ENCODE results near the gene CDAN1. TPM values are rescaled to one million over a fixed set of nuclear protein-coding genes. Genes with fewer than 3 reads are reported as not detected.

The CDAN1 gene
- total and polyA plus RNA-seq, 4 donors, result 2.4 to 9.5 (median 7.1) TPM

- TF ChIP-seq HNF4G (IDR thresholded peaks at IDR 0.05), result no peak
- no peak for TF ChIP-seq HNF4A (conservative IDR thresholded peaks at IDR 0.05)
- TF ChIP-seq SP1 (IDR thresholded peaks at IDR 0.05), result no peak
- no peak for TF ChIP-seq FOXA1 (IDR thresholded peaks at IDR 0.05)
- TF ChIP-seq CTCF (IDR thresholded peaks at IDR 0.05; ENCODE audit: low read depth, low read length, missing input control), result no peak
- TF ChIP-seq ATF3 (IDR thresholded peaks at IDR 0.05), result no peak
- TF ChIP-seq MAX (IDR thresholded peaks at IDR 0.05), result no peak
- TF ChIP-seq FOXA2 (IDR thresholded peaks at IDR 0.05), result no peak
- TF ChIP-seq RXRA (IDR thresholded peaks at IDR 0.05), result no peak
- no peak overlapping the region for H3K4me3 ChIP-seq (ENCODE audit: low read depth in 1 of 3, low read length in 3 of 3)
- DNase-seq (ENCODE audit: low spot score), result no peak
- no peak overlapping the region for H3K27ac ChIP-seq (ENCODE audit: low read depth in 1 of 2, low read length in 2 of 2)
- H3K9me3 ChIP-seq (ENCODE audit: control insufficient read depth in 4 of 4, low read length in 3 of 4), result no peaks in the 10 kb centered on the region
- peaks cover 0 to 17% (median 14%) of the 10 kb centered on the region in 4 donors for H3K4me1 ChIP-seq (ENCODE audit: control insufficient read depth in 4 of 4, insufficient read depth in 4 of 4, low read length in 3 of 4)
- no peaks in the 10 kb centered on the region for H3K27me3 ChIP-seq (ENCODE audit: control insufficient read depth in 4 of 4, insufficient read depth in 4 of 4, low read length in 3 of 4)
- 95% methylated on average over 4 of the region's 4 CpGs for WGBS
- no peak overlapping the region for H3K9ac ChIP-seq (ENCODE audit: low read depth in 1 of 2, low read length in 2 of 2)
- no peaks in the 10 kb centered on the region for H3K36me3 ChIP-seq (ENCODE audit: control insufficient read depth in 4 of 4, insufficient read depth in 3 of 4, low read depth in 1 of 4, low read length in 3 of 4)
Measured at GRCh38 chr15:42742149-42742548, 5.2 kb upstream of the CDAN1 start.

- 94% methylated on average over 2 of the region's 2 CpGs for WGBS
- Histone ChIP-seq H3K4me3 (ENCODE audit: low read depth in 1 of 3, low read length in 3 of 3) (no peak overlapping the region), H3K36me3 (ENCODE audit: control insufficient read depth in 4 of 4, insufficient read depth in 3 of 4, low read depth in 1 of 4, low read length in 3 of 4) (no peaks in the 10 kb centered on the region), H3K27me3 (ENCODE audit: control insufficient read depth in 4 of 4, insufficient read depth in 4 of 4, low read length in 3 of 4) (no peaks in the 10 kb centered on the region), H3K27ac (ENCODE audit: low read depth in 1 of 2, low read length in 2 of 2) (no peak overlapping the region), H3K9ac (ENCODE audit: low read depth in 1 of 2, low read length in 2 of 2) (no peak overlapping the region), H3K4me1 (ENCODE audit: control insufficient read depth in 4 of 4, insufficient read depth in 4 of 4, low read length in 3 of 4) (peaks cover 0 to 17% (median 15%) of the 10 kb centered on the region in 4 donors), H3K9me3 (ENCODE audit: control insufficient read depth in 4 of 4, low read length in 3 of 4) (no peaks in the 10 kb centered on the region)
- no peak for TF ChIP-seq REST (IDR thresholded peaks at IDR 0.05)
- TF ChIP-seq HNF4A (conservative IDR thresholded peaks at IDR 0.05), result no peak
- TF ChIP-seq EGR1 (IDR thresholded peaks at IDR 0.05; ENCODE audit: low read depth in 2 of 2), result no peak
- no peak for TF ChIP-seq FOXA1 (IDR thresholded peaks at IDR 0.05)
- TF ChIP-seq YY1 (IDR thresholded peaks at IDR 0.05), result no peak
- TF ChIP-seq RAD21 (IDR thresholded peaks at IDR 0.05), result no peak
- TF ChIP-seq CTCF (IDR thresholded peaks at IDR 0.05; ENCODE audit: low read depth, low read length, missing input control), result no peak
- no peak for TF ChIP-seq GABPA (IDR thresholded peaks at IDR 0.05 in 1 of 2, conservative IDR thresholded peaks at IDR 0.05 in 1 of 2)
- TF ChIP-seq JUND (IDR thresholded peaks at IDR 0.05), result no peak
- no peak for TF ChIP-seq ZBTB33 (IDR thresholded peaks at IDR 0.05)
- no peak for TF ChIP-seq SP1 (IDR thresholded peaks at IDR 0.05)
- no peak for TF ChIP-seq NR2F2 (IDR thresholded peaks at IDR 0.05)
- TF ChIP-seq FOXA2 (IDR thresholded peaks at IDR 0.05), result no peak
- no peak for TF ChIP-seq MAX (IDR thresholded peaks at IDR 0.05)
- TF ChIP-seq HNF4G (IDR thresholded peaks at IDR 0.05), result no peak
- no peak for TF ChIP-seq TAF1 (conservative IDR thresholded peaks at IDR 0.05)
- no peak for TF ChIP-seq RXRA (IDR thresholded peaks at IDR 0.05)
- TF ChIP-seq ATF3 (IDR thresholded peaks at IDR 0.05), result no peak
- no peak for DNase-seq (ENCODE audit: low spot score)
Measured at GRCh38 chr15:42741710-42742109, 4.8 kb upstream of the CDAN1 start.

All from liver (tissue), 9 donors.